Measurements from ENCODE around the gene C3orf52. TPM values are rescaled to one million over a fixed set of nuclear protein-coding genes. Genes with fewer than 3 reads are reported as not detected.

Gene C3orf52
- total and polyA plus RNA-seq, 7 experiments from 2014 or later = 1.2 to 12.3 (median 1.9) TPM

- Mint-ChIP-seq H3K36me3 (peaks cover 3 to 14% (median 5%) of the 10 kb centered on the region in 5 donors), H3K4me1 (peaks cover 13 to 52% (median 36%) of the 10 kb centered on the region in 7 donors), H3K27ac (no peak overlapping the region), H3K9me3 (peaks cover 0 to 13% (median 4%) of the 10 kb centered on the region in 11 donors), H3K4me3 (no peak overlapping the region), H3K27me3 (no peaks in the 10 kb centered on the region)
- no peak for DNase-seq
- H3K4me3 ChIP-seq (ENCODE audit: low read length) = no peak overlapping the region
- intact Hi-C loops (cut with micrococcal nuclease) = no loop called here
- ChIA-PET POLR2A (no interaction called here), CTCF (no interaction called here)
- H3K27ac ChIP-seq (ENCODE audit: low read depth, low read length) = no peak overlapping the region
- no peaks in the 10 kb centered on the region for H3K9me3 ChIP-seq (ENCODE audit: control insufficient read depth in 2 of 3, low read length in 3 of 3)
- no peak for ATAC-seq
- H3K27me3 ChIP-seq (ENCODE audit: control insufficient read depth in 2 of 2, insufficient read depth in 2 of 2, low read length in 2 of 2) = no peaks in the 10 kb centered on the region
- peaks cover 0 to 17% of the 10 kb centered on the region in 2 donors for H3K4me1 ChIP-seq (ENCODE audit: control insufficient read depth in 2 of 2, insufficient read depth in 2 of 2, low read length in 2 of 2)
- H3K36me3 ChIP-seq (ENCODE audit: control insufficient read depth in 2 of 3, insufficient read depth in 3 of 3, low read length in 3 of 3) = no peaks in the 10 kb centered on the region
These were observed 54.4 kb downstream of the C3orf52 start for GRCh38 chr3:112140584-112140983.

GRCh38 chr3:112141293-112141692 is 55.1 kb downstream of the C3orf52 start:
- H3K4me1 ChIP-seq (ENCODE audit: control insufficient read depth in 2 of 2, insufficient read depth in 2 of 2, low read length in 2 of 2) = peaks cover 0 to 12% of the 10 kb centered on the region in 2 donors
- no peak overlapping the region for H3K27ac Mint-ChIP-seq
- peaks cover 12 to 45% (median 29%) of the 10 kb centered on the region in 7 donors for H3K4me1 Mint-ChIP-seq
- H3K4me3 ChIP-seq (ENCODE audit: low read length) = no peak overlapping the region
- no peak overlapping the region for H3K4me3 Mint-ChIP-seq
- H3K9me3 ChIP-seq (ENCODE audit: control insufficient read depth in 2 of 3, low read length in 3 of 3) = no peaks in the 10 kb centered on the region
- H3K27ac ChIP-seq (ENCODE audit: low read depth, low read length) = no peak overlapping the region
- ATAC-seq (no peak), DNase-seq (no peak)
- intact Hi-C loops (cut with micrococcal nuclease) = no loop called here
- ChIA-PET CTCF (no interaction called here), POLR2A (no interaction called here)
- no peaks in the 10 kb centered on the region for H3K36me3 ChIP-seq (ENCODE audit: control insufficient read depth in 2 of 3, insufficient read depth in 3 of 3, low read length in 3 of 3)
- H3K27me3 ChIP-seq (ENCODE audit: control insufficient read depth in 2 of 2, insufficient read depth in 2 of 2, low read length in 2 of 2) = no peaks in the 10 kb centered on the region
- peaks cover 0 to 17% (median 9%) of the 10 kb centered on the region in 11 donors for H3K9me3 Mint-ChIP-seq
- no peaks in the 10 kb centered on the region for H3K27me3 Mint-ChIP-seq
- H3K36me3 Mint-ChIP-seq = peaks cover 3 to 19% (median 9%) of the 10 kb centered on the region in 5 donors

GRCh38 chr3:112143251-112143650 is 57.1 kb downstream of the C3orf52 start:
- Histone ChIP-seq H3K9me3 (ENCODE audit: control insufficient read depth in 2 of 3, low read length in 3 of 3) (peaks cover 0 to 9% (median 0%) of the 10 kb centered on the region in 3 experiments), H3K4me1 (ENCODE audit: control insufficient read depth in 2 of 2, insufficient read depth in 2 of 2, low read length in 2 of 2) (no peaks in the 10 kb centered on the region), H3K4me3 (ENCODE audit: low read length) (no peak overlapping the region), H3K36me3 (ENCODE audit: control insufficient read depth in 2 of 3, insufficient read depth in 3 of 3, low read length in 3 of 3) (no peaks in the 10 kb centered on the region), H3K27me3 (ENCODE audit: control insufficient read depth in 2 of 2, insufficient read depth in 2 of 2, low read length in 2 of 2) (no peaks in the 10 kb centered on the region), H3K27ac (ENCODE audit: low read depth, low read length) (no peak overlapping the region)
- intact Hi-C loops (cut with micrococcal nuclease) = loop anchor here in 1 of 2 donors (1.0 kb wide), 1 partner anchor 9 kb away; no protein-coding TSS in a partner anchor
- H3K4me3 Mint-ChIP-seq = peak overlapping the region; percentile 37 to 75 (median 61)
- POLR2A ChIA-PET = no interaction called here
- DNase-seq (no peak), ATAC-seq (peak; percentile 38)
- peak overlapping the region in 6 of 9 donors; percentile 2 to 70 (median 12) for H3K27ac Mint-ChIP-seq
- peaks cover 2 to 37% (median 26%) of the 10 kb centered on the region in 11 donors for H3K9me3 Mint-ChIP-seq
- H3K36me3 Mint-ChIP-seq = peaks cover 12 to 31% (median 22%) of the 10 kb centered on the region in 5 donors
- no peaks in the 10 kb centered on the region for H3K27me3 Mint-ChIP-seq
- CTCF ChIA-PET = interaction anchor here (0.5 to 1.9 kb wide), 2 partner anchors 32 to 104 kb away, joined by 3 to 5 read pairs; no protein-coding TSS in a partner anchor
- H3K4me1 Mint-ChIP-seq = peaks cover 3 to 25% (median 12%) of the 10 kb centered on the region in 7 donors

- Mint-ChIP-seq H3K27me3 (no peaks in the 10 kb centered on the region), H3K27ac (peak overlapping the region in 6 of 9 donors; percentile 2 to 70 (median 12)), H3K4me1 (peaks cover 2 to 21% (median 12%) of the 10 kb centered on the region in 7 donors), H3K36me3 (peaks cover 12 to 31% (median 22%) of the 10 kb centered on the region in 5 donors), H3K9me3 (peaks cover 2 to 41% (median 26%) of the 10 kb centered on the region in 11 donors), H3K4me3 (peak overlapping the region; percentile 37 to 75 (median 61))
- H3K36me3 ChIP-seq (ENCODE audit: control insufficient read depth in 2 of 3, insufficient read depth in 3 of 3, low read length in 3 of 3) = no peaks in the 10 kb centered on the region
- H3K4me1 ChIP-seq (ENCODE audit: control insufficient read depth in 2 of 2, insufficient read depth in 2 of 2, low read length in 2 of 2) = no peaks in the 10 kb centered on the region
- no peak overlapping the region for H3K4me3 ChIP-seq (ENCODE audit: low read length)
- no peaks in the 10 kb centered on the region for H3K27me3 ChIP-seq (ENCODE audit: control insufficient read depth in 2 of 2, insufficient read depth in 2 of 2, low read length in 2 of 2)
- no peak for ATAC-seq
- peaks cover 0 to 9% (median 0%) of the 10 kb centered on the region in 3 experiments for H3K9me3 ChIP-seq (ENCODE audit: control insufficient read depth in 2 of 3, low read length in 3 of 3)
- ChIA-PET CTCF (interaction anchor here (0.5 to 1.9 kb wide), 3 partner anchors 32 to 179 kb away, joined by 3 to 5 read pairs (median 3); no protein-coding TSS in a partner anchor), POLR2A (no interaction called here)
- DNase-seq = no peak
- intact Hi-C loops (cut with micrococcal nuclease) = loop anchor here in 1 of 2 donors (1.0 kb wide), 1 partner anchor 9 kb away; no protein-coding TSS in a partner anchor
- H3K27ac ChIP-seq (ENCODE audit: low read depth, low read length) = no peak overlapping the region
These were observed 57.5 kb downstream of the C3orf52 start for GRCh38 chr3:112143689-112144088.

GRCh38 chr3:112149136-112149535 is 62.9 kb downstream of the C3orf52 start:
- H3K27ac Mint-ChIP-seq = no peak overlapping the region
- Histone ChIP-seq H3K4me3 (ENCODE audit: low read length) (no peak overlapping the region), H3K27ac (ENCODE audit: low read depth, low read length) (no peak overlapping the region), H3K36me3 (ENCODE audit: control insufficient read depth in 2 of 3, insufficient read depth in 3 of 3, low read length in 3 of 3) (no peaks in the 10 kb centered on the region), H3K4me1 (ENCODE audit: control insufficient read depth in 2 of 2, insufficient read depth in 2 of 2, low read length in 2 of 2) (no peaks in the 10 kb centered on the region), H3K9me3 (ENCODE audit: control insufficient read depth in 2 of 3, low read length in 3 of 3) (peaks cover 0 to 19% (median 0%) of the 10 kb centered on the region in 3 experiments), H3K27me3 (ENCODE audit: control insufficient read depth in 2 of 2, insufficient read depth in 2 of 2, low read length in 2 of 2) (no peaks in the 10 kb centered on the region)
- H3K36me3 Mint-ChIP-seq = peaks cover 12 to 34% (median 19%) of the 10 kb centered on the region in 5 donors
- no peaks in the 10 kb centered on the region for H3K4me1 Mint-ChIP-seq
- ChIA-PET POLR2A (no interaction called here), CTCF (interaction anchor here (1.1 kb wide), 1 partner anchor 11 kb away, joined by 3 read pairs; no protein-coding TSS in a partner anchor)
- peaks cover 0 to 3% (median 0%) of the 10 kb centered on the region in 5 donors for H3K27me3 Mint-ChIP-seq
- peaks cover 8 to 54% (median 23%) of the 10 kb centered on the region in 11 donors for H3K9me3 Mint-ChIP-seq
- intact Hi-C loops (cut with micrococcal nuclease) = no loop called here
- no peak for ATAC-seq
- H3K4me3 Mint-ChIP-seq = no peak overlapping the region
- no peak for DNase-seq

- Mint-ChIP-seq H3K4me1 (no peaks in the 10 kb centered on the region), H3K4me3 (no peak overlapping the region), H3K27ac (no peak overlapping the region), H3K27me3 (peaks cover 0 to 5% (median 0%) of the 10 kb centered on the region in 5 donors), H3K9me3 (peaks cover 0 to 17% (median 6%) of the 10 kb centered on the region in 11 donors), H3K36me3 (peaks cover 0 to 4% (median 0%) of the 10 kb centered on the region in 5 donors)
- POLR2A ChIA-PET = no interaction called here
- Histone ChIP-seq H3K4me1 (ENCODE audit: control insufficient read depth in 2 of 2, insufficient read depth in 2 of 2, low read length in 2 of 2) (no peaks in the 10 kb centered on the region), H3K4me3 (ENCODE audit: low read length) (no peak overlapping the region), H3K36me3 (ENCODE audit: control insufficient read depth in 2 of 3, insufficient read depth in 3 of 3, low read length in 3 of 3) (no peaks in the 10 kb centered on the region), H3K9me3 (ENCODE audit: control insufficient read depth in 2 of 3, low read length in 3 of 3) (no peaks in the 10 kb centered on the region), H3K27me3 (ENCODE audit: control insufficient read depth in 2 of 2, insufficient read depth in 2 of 2, low read length in 2 of 2) (no peaks in the 10 kb centered on the region), H3K27ac (ENCODE audit: low read depth, low read length) (no peak overlapping the region)
- DNase-seq (no peak), ATAC-seq (no peak)
- intact Hi-C loops (cut with micrococcal nuclease) = loop anchor here in 1 of 2 donors (1.0 kb wide), 1 partner anchor 55 kb away; no protein-coding TSS in a partner anchor
- CTCF ChIA-PET = interaction anchor here (0.8 kb wide), 1 partner anchor 124 kb away, joined by 3 read pairs; no protein-coding TSS in a partner anchor
These were observed 81.6 kb downstream of the C3orf52 start for GRCh38 chr3:112167758-112168157.

Measured in naive thymus-derived CD4-positive, alpha-beta T cell (primary cell).